ENCODE data around the gene TMSB4X.
"Not testable (repeated sequence)": the region's sequence is repeated elsewhere in the genome, so short reads cannot be mapped to it uniquely, and the experiment has no call there.

TMSB4X gene

DNA sequence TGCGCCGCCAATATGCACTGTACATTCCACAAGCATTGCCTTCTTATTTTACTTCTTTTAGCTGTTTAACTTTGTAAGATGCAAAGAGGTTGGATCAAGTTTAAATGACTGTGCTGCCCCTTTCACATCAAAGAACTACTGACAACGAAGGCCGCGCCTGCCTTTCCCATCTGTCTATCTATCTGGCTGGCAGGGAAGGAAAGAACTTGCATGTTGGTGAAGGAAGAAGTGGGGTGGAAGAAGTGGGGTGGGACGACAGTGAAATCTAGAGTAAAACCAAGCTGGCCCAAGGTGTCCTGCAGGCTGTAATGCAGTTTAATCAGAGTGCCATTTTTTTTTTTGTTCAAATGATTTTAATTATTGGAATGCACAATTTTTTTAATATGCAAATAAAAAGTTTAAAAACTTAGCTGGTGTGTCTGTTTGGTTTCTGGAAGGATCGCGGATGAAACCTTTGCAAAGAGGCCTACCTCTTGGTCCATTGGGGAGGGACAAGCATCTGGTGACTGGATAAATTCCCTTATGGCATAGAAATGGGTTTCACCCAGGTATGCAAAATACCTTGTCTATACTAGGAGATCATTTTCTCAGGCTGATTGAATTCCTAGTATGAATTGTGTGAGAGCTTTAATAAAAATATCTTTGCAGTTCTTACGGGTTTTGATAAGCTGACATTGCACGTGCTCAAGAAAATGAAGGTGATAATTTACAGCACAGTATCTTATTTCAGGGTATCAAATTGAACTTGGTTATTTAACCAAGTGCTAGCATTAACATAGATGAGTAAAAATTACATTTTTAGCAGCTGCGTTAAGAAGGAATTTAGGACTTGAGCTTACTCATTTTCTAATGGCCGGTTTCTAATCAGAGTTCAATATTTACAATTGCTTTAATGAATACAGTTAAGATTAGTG is 2.2 kb downstream of the TMSB4X start:
- DNase-seq (ENCODE audit: low read depth) = not testable (repeated sequence)

DNA sequence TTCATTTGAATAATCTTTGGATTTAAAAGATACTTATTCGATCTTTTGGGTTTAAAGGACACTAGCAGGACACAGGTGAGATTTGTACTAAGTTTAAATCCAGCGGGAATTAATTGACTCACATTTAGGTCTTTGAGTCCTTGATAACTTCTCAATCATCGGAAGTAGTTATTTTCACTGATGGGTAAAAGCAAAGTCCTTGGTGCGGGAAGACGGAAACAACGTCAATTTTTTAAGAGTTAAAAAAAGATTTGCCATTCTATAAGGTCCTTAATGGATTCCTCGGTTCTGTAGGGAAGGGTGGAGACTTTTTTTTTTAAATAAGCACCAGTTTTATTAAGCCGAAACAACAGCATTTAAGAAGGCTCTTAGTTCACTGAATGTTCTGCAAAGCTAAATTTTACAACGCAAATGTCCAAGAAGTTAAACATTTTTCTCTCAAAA is 2.9 kb downstream of the TMSB4X start:
- DNase-seq (ENCODE audit: low read depth) = no peak

- DNase-seq (ENCODE audit: low read depth) = peak; percentile 57
Observed at GRCh38 chrX:12978205-12979025, 3.5 kb downstream of the TMSB4X start.

GRCh38 chrX:12979026-12979607 is 4.2 kb downstream of the TMSB4X start:
- DNase-seq (ENCODE audit: low read depth) = no peak

GRCh38 chrX:12979616-12980015 is 4.7 kb downstream of the TMSB4X start:
- DNase-seq (ENCODE audit: low read depth) = no peak

DNA sequence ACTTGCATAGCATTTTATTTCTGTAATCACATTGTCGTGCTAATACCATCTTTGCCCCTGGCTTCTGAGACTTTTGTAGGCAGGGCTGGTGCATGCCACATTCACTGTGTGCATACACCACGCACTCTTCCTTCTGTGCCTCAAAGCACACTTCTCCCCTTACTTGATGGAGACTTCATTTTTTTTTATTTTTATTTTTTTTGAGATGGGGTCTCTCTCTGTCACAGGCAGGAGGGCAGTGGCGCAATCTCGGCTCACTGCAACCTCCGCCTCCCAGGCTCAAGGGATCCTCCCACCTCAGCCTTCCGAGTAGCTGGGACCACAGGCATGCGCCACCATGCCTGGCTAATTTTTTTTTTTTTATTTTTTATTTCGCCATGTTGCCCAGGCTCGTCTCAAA is 5.1 kb downstream of the TMSB4X start:
- DNase-seq (ENCODE audit: low read depth) = not testable (repeated sequence)

DNA sequence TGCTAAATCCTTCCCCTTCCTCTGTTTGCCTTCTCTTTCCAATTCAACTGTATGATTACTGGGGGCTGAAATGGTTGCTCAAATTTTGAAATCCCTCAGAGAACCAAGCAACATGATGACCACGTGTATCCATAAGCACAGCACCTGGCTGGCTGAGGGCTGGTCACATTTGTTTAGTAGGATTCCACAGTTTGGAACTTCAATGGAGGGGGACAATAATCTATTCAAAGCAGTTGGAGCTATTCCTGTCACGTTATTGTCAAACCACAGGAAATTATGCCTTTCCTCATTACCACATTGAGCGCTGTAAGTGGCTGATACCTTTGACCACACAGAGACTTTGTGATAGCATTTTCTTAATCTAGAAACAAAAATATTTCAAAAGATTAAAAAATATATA is 7.0 kb downstream of the TMSB4X start:
- DNase-seq (ENCODE audit: low read depth) = no peak

DNA sequence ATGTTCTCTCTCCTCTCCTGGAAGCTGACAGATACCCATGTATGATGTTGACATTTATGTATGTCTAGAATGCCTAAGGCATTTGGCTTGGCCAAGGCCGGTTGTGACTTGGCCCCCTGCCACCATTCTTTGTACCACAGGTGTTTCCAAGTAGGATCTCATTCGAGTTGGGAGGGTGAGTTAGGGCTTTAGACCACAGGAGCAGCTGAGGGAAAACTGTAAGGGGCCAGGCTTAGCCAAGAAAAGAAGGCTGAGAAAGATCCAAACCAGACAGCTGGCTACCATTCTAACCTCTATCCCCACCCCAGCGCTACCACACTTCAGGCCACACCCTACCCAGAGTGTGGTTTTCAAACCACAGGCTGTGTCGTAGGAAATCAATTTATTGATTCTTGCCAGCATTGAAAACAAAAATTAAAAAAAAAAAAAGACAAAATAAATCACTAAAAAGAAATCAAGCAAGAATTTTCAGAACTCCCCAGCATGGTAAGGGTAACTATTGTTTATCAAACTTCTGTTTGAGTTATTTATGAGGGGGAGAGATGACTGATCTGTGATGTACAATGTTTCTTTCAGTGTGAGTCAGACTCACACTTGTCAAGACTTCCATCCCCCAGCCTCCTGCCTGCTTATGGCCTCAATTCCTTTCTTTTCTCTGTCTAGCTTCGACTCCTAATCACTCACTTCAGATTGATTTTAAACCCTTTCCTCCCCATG is 9.9 kb downstream of the TMSB4X start:
- DNase-seq (ENCODE audit: low read depth) = no peak

GRCh38 chrX:12985331-12985730 is 10.4 kb downstream of the TMSB4X start:
- no peak for DNase-seq (ENCODE audit: low read depth)

GRCh38 chrX:12986164-12986779 is 11.4 kb downstream of the TMSB4X start:
- no peak for DNase-seq (ENCODE audit: low read depth)

DNA sequence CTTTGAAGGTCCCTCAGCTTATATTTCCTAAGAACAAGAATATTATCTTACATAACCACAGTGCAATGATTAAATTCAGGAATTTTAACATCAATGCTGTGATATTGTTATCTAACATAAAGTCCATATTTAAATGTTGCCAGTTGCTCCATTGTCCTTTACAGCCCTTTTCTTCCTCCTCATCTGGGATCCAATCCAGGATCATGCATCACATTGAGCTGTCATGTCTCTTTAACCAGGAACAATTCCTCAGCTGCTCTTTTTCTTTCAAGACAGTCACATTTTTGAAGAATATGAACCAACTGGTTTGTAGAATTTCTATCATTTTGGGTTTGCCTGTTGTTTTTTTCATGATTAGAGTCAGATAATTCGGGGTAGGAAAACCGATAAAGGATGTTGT is 12.0 kb downstream of the TMSB4X start:
- no peak for DNase-seq (ENCODE audit: low read depth)

DNA sequence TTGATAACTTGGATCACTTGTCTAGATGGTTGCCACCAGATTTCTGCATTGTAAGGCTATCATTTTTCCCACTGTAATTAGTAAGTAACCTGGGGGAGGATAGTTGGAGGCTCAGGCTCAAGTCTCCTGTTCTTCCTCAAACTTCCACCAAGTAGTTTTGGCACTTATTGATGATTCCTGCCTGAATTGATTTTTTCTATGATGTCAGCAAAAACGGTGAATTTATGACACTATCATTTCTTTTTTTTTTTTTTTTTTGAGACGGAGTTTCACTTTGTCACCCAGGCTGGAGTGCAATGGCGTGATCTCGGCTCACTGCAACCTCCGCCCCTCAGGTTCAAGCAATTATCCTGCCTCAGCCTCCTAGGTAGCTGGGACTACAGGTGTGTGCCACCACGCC is 12.4 kb downstream of the TMSB4X start:
- DNase-seq (ENCODE audit: low read depth) = no peak

DNA sequence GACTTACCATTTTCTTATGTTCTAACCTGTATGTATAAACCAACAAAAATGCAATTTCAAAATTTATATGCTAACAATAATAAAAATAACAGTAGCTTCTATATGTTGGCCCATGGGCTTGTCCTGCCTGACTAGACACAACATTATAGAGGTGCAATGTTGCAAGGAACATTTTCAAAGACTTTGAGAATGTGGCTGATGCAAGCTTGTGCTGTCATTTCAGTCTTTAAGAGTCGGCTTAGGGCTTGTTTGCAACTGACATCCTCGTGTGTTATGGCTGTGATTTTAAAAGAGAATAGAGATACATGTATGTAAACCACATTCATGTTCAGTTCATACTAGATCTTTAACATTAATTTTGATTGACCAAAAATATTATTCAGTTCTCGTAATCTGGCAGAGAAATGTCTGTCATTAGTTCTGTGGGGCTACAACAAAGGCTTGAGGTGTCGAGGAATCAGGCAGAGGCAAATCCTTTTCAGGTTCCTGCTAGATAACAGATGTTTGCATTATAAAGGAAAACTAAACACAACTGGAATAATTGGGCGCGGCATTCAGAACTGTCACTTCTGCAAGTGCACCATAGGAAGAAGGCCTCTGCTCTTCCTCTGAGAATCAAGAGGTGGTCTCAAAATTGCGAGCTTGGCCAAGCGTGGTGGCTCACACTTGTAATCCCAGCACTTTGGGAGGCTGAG is 13.1 kb downstream of the TMSB4X start:
- no peak for DNase-seq (ENCODE audit: low read depth)

DNA sequence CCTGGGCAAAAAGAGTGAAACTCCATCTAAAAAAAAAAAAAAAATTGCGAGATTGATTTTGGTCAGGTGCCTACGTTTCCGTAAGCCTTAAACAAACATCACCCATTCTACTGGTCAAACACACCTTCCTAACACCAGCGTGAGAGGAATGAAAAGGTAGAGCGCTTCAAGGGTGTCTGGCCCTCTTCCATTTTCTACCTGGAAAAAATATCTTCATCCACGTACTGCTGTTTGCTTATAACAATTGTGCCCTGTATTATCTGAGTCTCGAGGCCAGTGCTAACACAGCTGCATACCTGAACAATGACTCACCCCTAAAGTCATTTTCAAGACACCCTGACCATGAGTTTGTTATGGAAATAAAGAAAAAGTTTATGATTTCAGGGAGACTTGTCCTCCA is 13.9 kb downstream of the TMSB4X start:
- DNase-seq (ENCODE audit: low read depth) = no peak

DNA sequence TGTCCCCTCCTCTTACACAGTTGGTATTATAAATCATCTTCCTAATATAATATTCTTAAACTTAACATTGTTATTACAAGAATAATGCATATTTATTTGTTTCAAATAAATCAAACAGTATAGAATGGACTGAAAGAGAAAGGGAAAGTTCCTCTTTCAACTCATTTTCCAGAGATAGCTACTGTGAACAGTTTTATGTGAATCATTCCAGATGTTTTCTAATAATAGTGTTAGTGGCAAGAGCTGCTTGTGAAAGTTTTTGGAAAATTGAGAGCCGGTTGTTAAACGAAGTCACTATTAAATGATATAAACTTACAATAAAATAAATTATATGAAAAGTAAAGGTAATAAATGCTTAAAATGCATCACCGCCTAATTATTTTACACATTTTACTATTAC is 14.6 kb downstream of the TMSB4X start:
- no peak for DNase-seq (ENCODE audit: low read depth)

DNA sequence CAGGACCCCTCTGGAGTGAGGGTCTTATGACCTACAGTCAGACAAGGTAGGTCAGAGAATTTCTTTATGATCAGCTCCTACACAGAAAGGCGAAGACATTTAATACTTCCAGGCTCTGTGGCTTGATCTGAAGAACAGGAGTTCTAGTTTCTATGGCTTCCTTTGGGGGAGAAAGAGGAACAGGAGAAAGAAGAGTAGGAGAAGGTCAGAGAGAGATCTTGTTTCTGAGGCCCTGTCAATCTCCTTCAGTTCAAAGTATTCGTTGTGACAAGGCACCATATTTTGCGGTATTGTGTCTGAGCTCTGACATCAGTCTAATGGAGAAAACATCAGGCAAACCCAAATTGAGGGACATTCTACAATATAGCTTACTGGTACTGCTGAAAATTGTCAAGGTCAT is 16.7 kb downstream of the TMSB4X start:
- DNase-seq (ENCODE audit: low read depth) = no peak

DNA sequence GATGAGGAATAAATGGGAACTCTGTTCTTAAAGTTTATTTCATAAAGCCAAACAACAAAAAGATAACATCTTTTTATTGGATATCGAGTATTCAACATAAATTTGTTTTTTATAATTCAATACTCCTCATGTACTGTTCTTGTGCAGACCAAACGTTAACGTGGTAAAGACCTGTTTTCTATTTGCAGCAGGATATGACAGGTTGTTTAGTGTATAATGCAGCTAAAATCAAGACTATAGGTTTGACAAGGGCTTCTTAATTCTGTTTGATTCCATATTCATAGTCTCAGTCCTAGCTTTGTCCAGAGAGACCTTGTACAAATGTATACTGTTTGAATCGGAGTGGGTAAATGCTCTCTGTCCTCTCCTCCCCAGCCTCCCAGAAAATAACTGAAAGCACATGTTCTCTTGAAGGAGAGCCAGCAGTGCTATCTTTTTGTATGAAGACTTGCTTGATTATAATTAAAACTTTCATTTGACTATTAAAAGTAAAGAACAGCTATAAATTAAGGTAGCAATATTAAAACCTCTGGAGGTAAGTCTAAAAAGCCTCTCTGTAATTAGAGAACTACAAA is 17.7 kb downstream of the TMSB4X start:
- no peak for DNase-seq (ENCODE audit: low read depth)

DNA sequence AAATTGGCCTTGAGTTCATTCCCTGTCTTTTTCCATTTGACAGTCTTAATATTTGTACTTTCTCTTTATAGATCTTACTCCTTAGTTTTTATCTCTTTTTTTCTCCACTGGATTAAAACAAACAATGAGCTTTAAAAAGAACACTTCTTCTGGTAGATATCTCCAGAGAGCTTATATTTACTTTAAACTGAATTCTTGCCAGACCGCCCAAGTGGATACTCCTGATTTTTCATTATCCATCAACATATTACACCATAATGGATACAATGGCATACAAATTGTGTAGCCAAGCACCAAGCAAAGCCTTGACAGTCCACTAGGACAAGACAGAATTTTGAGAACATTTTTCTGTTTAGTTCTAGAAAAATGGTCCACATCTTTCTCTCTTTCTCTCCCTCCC is 18.9 kb downstream of the TMSB4X start:
- DNase-seq (ENCODE audit: low read depth) = no peak

DNA sequence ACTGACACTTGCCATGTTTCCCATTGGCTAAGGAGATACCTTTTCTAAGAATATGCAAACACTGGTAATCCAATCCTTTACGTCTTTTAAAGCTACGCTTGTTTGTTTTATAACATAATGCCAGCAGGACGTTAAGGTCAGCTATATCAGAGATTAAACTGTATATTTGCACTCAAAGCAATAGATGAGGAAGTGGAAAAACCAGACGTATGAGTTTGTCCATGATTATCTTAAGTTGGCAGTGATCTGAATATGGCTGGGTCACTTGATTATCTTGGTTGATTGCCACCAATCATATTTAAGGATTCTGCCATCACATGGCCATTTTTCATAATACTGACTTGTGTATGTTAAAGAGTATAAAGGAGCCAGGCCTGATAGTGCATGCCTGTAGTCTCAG is 19.4 kb downstream of the TMSB4X start:
- DNase-seq (ENCODE audit: low read depth) = no peak

- DNase-seq (ENCODE audit: low read depth) = no peak
Observed at GRCh38 chrX:12996934-12997435, 22.1 kb downstream of the TMSB4X start.

Measured in HS-5 (cell line).